Heart left ventricle (tissue), 16 donors: ENCODE results near the gene ALDH1L1. TPM values are rescaled to one million over a fixed set of nuclear protein-coding genes. Genes with fewer than 3 reads are reported as not detected.

ENCODE experiments used
- ATAC-seq, 4 donors: fragments of 200-7000 bp; cut with Tn5 transposase; one replicate each; pipeline ENCODE4 v1.9.1; 2020 to 2022; ENCODE audit warnings: moderate library complexity in 4 of 4, mild to moderate bottlenecking in 3 of 4, moderate number of reproducible peaks in 1 of 4
- DNase-seq, 5 donors: peaks; one replicate each; pipeline ENCODE4 v3.0.0-alpha.2; 2020
- H3K27ac ChIP-seq, 12 donors: fragments of 200-600 bp; sonication (generic) in 4 of 12; one replicate each; pipeline versions ENCODE4 v1.5.0 to v1.8.0; 2016 to 2022; ENCODE audit warnings: mild to moderate bottlenecking in 2 of 12
- H3K27me3 ChIP-seq, 9 donors: fragments of 200-600 bp; sonication (generic) in 2 of 9; one replicate each; pipeline versions ENCODE4 v1.5.1 to v1.8.0; 2016 to 2022; ENCODE audit warnings: mild to moderate bottlenecking in 3 of 9
- H3K36me3 ChIP-seq, 9 donors: fragments of 200-600 bp; sonication (generic) in 2 of 9; one replicate each; pipeline versions ENCODE4 v1.5.0 to v1.8.0; 2018 to 2022; ENCODE audit warnings: mild to moderate bottlenecking in 2 of 9
- H3K4me1 ChIP-seq, 12 donors: fragments of 200-600 bp; sonication (generic) in 4 of 12; one replicate each; pipeline versions ENCODE4 v1.5.0 to v1.8.0; 2016 to 2022; ENCODE audit warnings: mild to moderate bottlenecking in 3 of 12
- H3K4me3 ChIP-seq, 12 donors: fragments of 200-600 bp; sonication (generic) in 4 of 12; one replicate each; pipeline versions ENCODE4 v1.5.0 to v1.8.0; 2017 to 2022; ENCODE audit warnings: mild to moderate bottlenecking in 9 of 12, moderate library complexity in 4 of 12
- H3K9me3 ChIP-seq, 12 donors: fragments of 200-600 bp; sonication (generic) in 4 of 12; one replicate each; pipeline versions ENCODE4 v1.5.0 to v1.8.0; 2016 to 2022; ENCODE audit warnings: mild to moderate bottlenecking in 1 of 12
- POLR2A ChIP-seq, 2 donors: fragments of 450-650 bp; IDR thresholded peaks; one replicate each; pipeline ENCODE4 v1.6.1; 2017; ENCODE audit warnings: antibody characterized with exemption in 2 of 2, mild to moderate bottlenecking in 2 of 2, moderate library complexity in 2 of 2
- WGBS, 4 donors: extraction: QIAGEN DNeasy Blood & Tissue Kit in 2 of 4; methylation state at CpG; one replicate each; pipeline versions ENCODE4 v1.1.5 to v1.1.7; 2013 to 2018; 5-methylcytosine and 5-hydroxymethylcytosine counted together
- intact Hi-C, 10 donors: fragments of 100-400 bp; cut with DNase I; formaldehyde crosslinking; loops; one replicate each; pipeline versions ENCODE4 v1.11.1 to v1.14.2; 2022
- polyA plus RNA-seq, 2 donors: library from polyadenylated mRNA; stranded (reverse); fragments of 200-250 nt; gene quantifications; one replicate each; pipeline ENCODE4 v1.2.3, GENCODE V29; 2013
- total RNA-seq, 9 donors: library from RNA; depleted of rRNA in 2 of 9; stranded (reverse); fragments of >200 nt in 2 of 9; fragmentation: NEBNext Ultra II Directional in 3 of 9; extraction: Animal tissue kit (Norgen Biotek cat#: 25700) in 3 of 9; gene quantifications; one replicate each; pipeline versions ENCODE4 v1.1.0 to v1.2.4, GENCODE V29; 2016 to 2023
- TF ChIP-seq, protein P1 (sequence below), 12 donors: fragments of 200-600 bp; sonication (generic) in 4 of 12; IDR thresholded peaks; one replicate each; pipeline versions ENCODE4 v1.5.0 to v1.8.0; 2018 to 2022; ENCODE audit warnings: antibody characterized with exemption in 12 of 12, mild to moderate bottlenecking in 5 of 12
- donor health status: ischemic (EF 13 %, LVEDD 7.1; RV severe dilation, severe dysfunction).
- donor health status: healthy with polysubstance abuse.
- donor health status: DM: no; HTN: yes; CAD: no.
- donor health status: DM: no; HTN: no; CAD: no.
- donor health status: ischemic (EF 25% LVEDD 6.9; RV normal size, moderate dysfunction).
- donor health status: ischemic (EF 25% LVEDD 5.7; RV mildly dilated, moderate dysfunction).
- donor health status: healthy.
- donor health status: DM: yes; HTN: yes; CAD: no.
- donor health status: ischemic (EF 35%, LVEDD 5.7; RV mildly dilated, moderate dysfunction).
- donor health status: nonischemic (EF 11% LVEDD 7.7; RV severe dilation, severe dysfunction).
- donor health status: DM: yes; HTN: yes; CAD: no.
- donor health status: PGD.
- donor health status: ischemic (EF 29% LVEDD 5.4; RV normal size, mild dysfunction).
- donor health status: nonischemic (EF 23%, LVEDD 6.1; RV moderate dilation, normal function).

ALDH1L1 gene
- total and polyA plus RNA-seq, 11 donors = 13.4 to 74.1 (median 29.0) TPM

DNA sequence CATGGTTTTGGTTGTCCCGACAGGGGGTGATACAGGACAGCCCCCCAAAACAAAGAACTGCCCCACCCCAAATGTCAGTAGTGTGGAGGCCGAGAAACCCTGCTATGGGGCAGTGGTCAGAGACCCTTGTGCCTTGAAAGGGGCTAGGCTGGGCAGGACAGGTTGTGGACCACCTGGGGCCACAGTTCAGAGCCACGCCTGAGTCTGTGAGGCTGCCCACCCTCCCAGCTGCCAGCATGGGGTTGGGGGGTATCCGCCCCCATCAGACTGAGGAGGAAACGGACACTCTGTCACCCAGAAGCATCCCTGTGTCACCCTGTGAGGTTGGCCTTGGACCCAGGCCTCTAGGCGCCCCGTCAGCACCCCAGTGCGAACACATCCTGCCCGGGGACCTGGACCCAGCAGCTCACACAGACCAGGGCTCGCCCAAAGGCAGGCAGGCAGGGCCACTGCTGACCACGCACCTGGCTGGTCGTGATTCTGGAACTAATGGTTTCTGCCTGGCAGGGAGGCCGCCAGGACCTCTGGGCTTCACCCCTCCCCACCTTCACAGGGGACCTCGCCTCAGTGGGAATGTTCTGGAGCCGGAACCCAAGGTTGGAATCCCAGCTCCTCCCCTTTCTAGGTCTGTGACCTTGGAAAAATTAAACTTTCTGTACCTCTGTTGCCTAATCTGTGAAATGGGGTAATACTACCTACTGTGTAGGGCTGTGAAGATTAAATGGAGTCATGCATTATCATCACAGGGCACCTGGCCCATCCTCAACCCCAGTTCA, 97.8 kb downstream of the ALDH1L1 start:
- intact Hi-C loops = loop anchor here in 6 of 10 donors (5.0 to 10.0 kb wide), 5 partner anchors 90 to 275 kb away; partner anchors contain the start of gene KLF15 (in 1 of the 6)
- no peak for ATAC-seq

DNA sequence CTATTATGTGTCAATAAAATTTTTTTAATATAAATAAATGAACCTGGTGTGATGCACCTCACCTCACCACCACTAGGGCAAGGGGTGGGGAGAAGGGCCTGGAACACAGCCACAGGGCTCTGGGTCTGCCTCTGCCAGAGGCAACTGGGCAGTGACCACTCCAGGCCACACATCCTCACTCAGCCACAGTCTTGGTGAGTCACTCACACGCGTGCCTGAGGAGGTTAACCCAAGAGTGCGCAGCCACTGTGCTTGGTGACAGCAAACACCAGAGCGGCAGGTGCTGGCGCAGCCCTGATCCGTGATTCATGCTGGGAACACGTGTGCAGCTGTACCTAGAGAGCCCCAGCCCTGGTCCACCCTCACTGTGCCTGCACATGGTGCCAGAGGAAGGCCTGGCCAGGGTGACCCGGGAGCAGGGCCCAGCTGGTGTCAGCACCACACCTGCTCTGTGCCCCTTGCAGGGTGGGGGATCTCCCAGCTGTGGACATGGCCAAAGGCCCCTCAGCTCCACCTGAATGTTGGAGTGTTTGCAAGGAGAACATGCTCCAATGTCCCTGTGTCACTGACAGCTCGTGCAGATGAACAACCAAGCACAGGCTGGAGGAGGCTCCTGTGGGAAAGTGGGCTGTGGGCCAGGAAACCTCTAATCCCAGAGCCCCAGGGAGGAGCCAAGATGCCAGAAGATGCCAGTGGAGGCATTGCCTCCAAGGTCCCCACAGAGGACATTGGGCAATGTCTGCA, 98.6 kb downstream of the ALDH1L1 start:
- Histone ChIP-seq H3K27ac (peak overlapping the region in 5 of 12 donors; percentile 33 to 97 (median 89)), H3K27me3 (no peaks in the 10 kb centered on the region), H3K9me3 (peaks cover 0 to 3% (median 0%) of the 10 kb centered on the region in 12 donors), H3K36me3 (no peaks in the 10 kb centered on the region), H3K4me1 (peaks cover 0 to 25% (median 11%) of the 10 kb centered on the region in 12 donors), H3K4me3 (no peak overlapping the region)
- intact Hi-C loops = loop anchor here in 6 of 10 donors (5.0 to 10.0 kb wide), 5 partner anchors 89 to 276 kb away; partner anchors contain the start of gene KLF15 (in 1 of the 6)
- DNase-seq (peak in 2 of 5 donors; percentile 65 to 68), ATAC-seq (peak; percentile 8 to 33 (median 21))
- WGBS, 4 donors = 66 to 79% (median 77%) methylated on average over 6 to 9 of the region's 9 CpGs
- TF ChIP-seq POLR2A (IDR thresholded peaks at IDR 0.05) = peak in 1 of 2 donors; percentile 8
- TF ChIP-seq, protein P1, sequence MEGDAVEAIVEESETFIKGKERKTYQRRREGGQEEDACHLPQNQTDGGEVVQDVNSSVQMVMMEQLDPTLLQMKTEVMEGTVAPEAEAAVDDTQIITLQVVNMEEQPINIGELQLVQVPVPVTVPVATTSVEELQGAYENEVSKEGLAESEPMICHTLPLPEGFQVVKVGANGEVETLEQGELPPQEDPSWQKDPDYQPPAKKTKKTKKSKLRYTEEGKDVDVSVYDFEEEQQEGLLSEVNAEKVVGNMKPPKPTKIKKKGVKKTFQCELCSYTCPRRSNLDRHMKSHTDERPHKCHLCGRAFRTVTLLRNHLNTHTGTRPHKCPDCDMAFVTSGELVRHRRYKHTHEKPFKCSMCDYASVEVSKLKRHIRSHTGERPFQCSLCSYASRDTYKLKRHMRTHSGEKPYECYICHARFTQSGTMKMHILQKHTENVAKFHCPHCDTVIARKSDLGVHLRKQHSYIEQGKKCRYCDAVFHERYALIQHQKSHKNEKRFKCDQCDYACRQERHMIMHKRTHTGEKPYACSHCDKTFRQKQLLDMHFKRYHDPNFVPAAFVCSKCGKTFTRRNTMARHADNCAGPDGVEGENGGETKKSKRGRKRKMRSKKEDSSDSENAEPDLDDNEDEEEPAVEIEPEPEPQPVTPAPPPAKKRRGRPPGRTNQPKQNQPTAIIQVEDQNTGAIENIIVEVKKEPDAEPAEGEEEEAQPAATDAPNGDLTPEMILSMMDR (IDR thresholded peaks at IDR 0.05) = peak in 5 of 12 donors; percentile 13 to 31 (median 23)

More for the DNA sequence above, 97.8 kb downstream of the ALDH1L1 start:
- peak overlapping the region in 8 of 12 donors; percentile 62 to 97 (median 86) for H3K4me3 ChIP-seq
- peaks cover 0 to 3% (median 0%) of the 10 kb centered on the region in 12 donors for H3K9me3 ChIP-seq
- no peak for TF ChIP-seq POLR2A (IDR thresholded peaks at IDR 0.05)
- TF ChIP-seq, protein P1 (IDR thresholded peaks at IDR 0.05) = no peak
- H3K27me3 ChIP-seq = no peaks in the 10 kb centered on the region
- no peak for DNase-seq
- H3K36me3 ChIP-seq = no peaks in the 10 kb centered on the region
- peaks cover 0 to 25% (median 11%) of the 10 kb centered on the region in 12 donors for H3K4me1 ChIP-seq
- 92 to 97% (median 94%) methylated on average over 15 of the region's 15 CpGs for WGBS, 4 donors
- peak overlapping the region in 7 of 12 donors; percentile 84 to 97 (median 91) for H3K27ac ChIP-seq

DNA sequence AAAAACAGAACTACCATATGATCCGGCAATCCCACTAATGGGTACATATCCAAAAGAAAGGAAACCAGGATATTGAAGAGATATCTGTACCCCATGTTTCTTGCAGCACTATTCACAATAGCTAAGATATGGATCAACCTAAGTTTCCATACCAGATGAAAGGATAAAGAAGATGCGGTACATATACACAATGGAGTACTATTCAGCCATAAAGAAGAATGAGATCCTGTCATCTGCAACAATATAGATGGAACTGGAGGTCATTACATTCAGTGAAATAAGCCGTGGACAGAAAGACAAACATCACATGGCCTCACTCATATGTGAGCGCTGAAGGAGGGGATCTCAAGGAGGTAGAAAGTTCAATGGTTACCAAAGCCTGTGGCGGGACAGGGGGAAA, 99.4 kb downstream of the ALDH1L1 start:
- DNase-seq = no peak
- ATAC-seq = no peak
- Histone ChIP-seq H3K27me3 (no peaks in the 10 kb centered on the region), H3K4me3 (no peak overlapping the region), H3K4me1 (peaks cover 0 to 25% (median 11%) of the 10 kb centered on the region in 12 donors), H3K36me3 (no peaks in the 10 kb centered on the region), H3K9me3 (peaks cover 0 to 3% (median 0%) of the 10 kb centered on the region in 12 donors), H3K27ac (no peak overlapping the region)
- WGBS, 4 donors = 93 to 98% (median 96%) methylated on average over 5 of the region's 5 CpGs
- intact Hi-C loops = loop anchor here in 6 of 10 donors (5.0 to 10.0 kb wide), 5 partner anchors 89 to 276 kb away; partner anchors contain the start of gene KLF15 (in 1 of the 6)
- TF ChIP-seq POLR2A (IDR thresholded peaks at IDR 0.05) = no peak
- TF ChIP-seq, protein P1 (IDR thresholded peaks at IDR 0.05) = no peak
